SK-N-SH (cell line): ENCODE data around the gene CFAP68. TPM values are rescaled to one million over a fixed set of nuclear protein-coding genes. Genes with fewer than 3 reads are reported as not detected.
"Not testable (repeated sequence)": the region's sequence is repeated elsewhere in the genome, so short reads cannot be mapped to it uniquely, and the experiment has no call there.

Source experiments
- CTCF ChIA-PET: fragments of 300-600, 350-600 bp; formaldehyde crosslinking; extraction: SDS; loops from one replicate; lab custom pipeline; 2021; lab: Yijun Ruan, JAX
- POLR2A ChIA-PET: fragments of 350-600 bp; sonication (Branson Sonifier 250); formaldehyde crosslinking; extraction: SDS; loops from one replicate; lab custom pipeline; 2020; ENCODE audit warnings: antibody characterized with exemption, inconsistent platforms; lab: Yijun Ruan, JAX
- DNase-seq: peaks from one replicate; pipeline ENCODE4 v3.0.0; 2012
- H2AFZ ChIP-seq: fragments of 200-600 bp; sonication (generic); 2 replicates; pipeline ENCODE4 v1.8.1; 2016; ENCODE audit warnings: antibody characterized with exemption, mild to moderate bottlenecking, low read depth
- H3F3A ChIP-seq: fragments of 200-600 bp; sonication (generic); replicated peaks from 2 replicates; pipeline ENCODE3; 2016; ENCODE audit warnings: antibody characterized with exemption, mild to moderate bottlenecking; ENCODE audit not compliant: insufficient read depth
- H3K27ac ChIP-seq, 2 experiments: fragments of 200-500 bp in 1 of 2; fragments of 200-600 bp in 1 of 2; sonication (Bioruptor generic) in 1 of 2; sonication (generic), shearing (Covaris generic) in 1 of 2; 2 replicates each; pipeline versions ENCODE4 v1.5.1 to v1.6.1; 2014 to 2016; ENCODE audit warnings: low read depth in 2 of 2, inconsistent platforms in 1 of 2, low read length in 1 of 2, mild to moderate bottlenecking in 1 of 2, mixed read lengths in 1 of 2
- H3K27me3 ChIP-seq: fragments of 200-600 bp; sonication (generic), shearing (Covaris generic); 2 replicates; pipeline ENCODE4 v1.6.1; 2016; ENCODE audit warnings: mixed run types; ENCODE audit not compliant: insufficient read depth
- H3K36me3 ChIP-seq, 2 experiments: fragments of 200-500 bp in 1 of 2; fragments of 200-600 bp in 1 of 2; sonication (Bioruptor generic) in 1 of 2; sonication (generic) in 1 of 2; replicated peaks in 1 of 2; 2 replicates each; pipeline versions ENCODE3 to v1.5.1; 2014 to 2016; ENCODE audit warnings: low read length in 1 of 2, mild to moderate bottlenecking in 1 of 2; ENCODE audit not compliant: insufficient read depth in 2 of 2, control insufficient read depth in 1 of 2
- H3K4me1 ChIP-seq, 2 experiments: fragments of 200-500 bp in 1 of 2; fragments of 200-600 bp in 1 of 2; sonication (Bioruptor generic) in 1 of 2; sonication (generic), shearing (Covaris generic) in 1 of 2; 2 replicates each; pipeline versions ENCODE4 v1.5.1 to v1.6.1; 2014 to 2016; ENCODE audit warnings: low read depth in 1 of 2, low read length in 1 of 2, mixed run types in 1 of 2; ENCODE audit not compliant: insufficient read depth in 2 of 2, control insufficient read depth in 1 of 2
- H3K4me2 ChIP-seq: fragments of 200-600 bp; sonication (generic), shearing (Covaris generic); 2 replicates; pipeline ENCODE4 v1.6.1; 2017; ENCODE audit warnings: mixed run types
- H3K4me3 ChIP-seq, 2 experiments: fragments of 200-500 bp in 1 of 2; fragments of 200-600 bp in 1 of 2; sonication (Bioruptor generic) in 1 of 2; sonication (generic), shearing (Covaris generic) in 1 of 2; 2 replicates each; pipeline versions ENCODE4 v1.5.1 to v1.8.1; 2014 to 2016; ENCODE audit warnings: low read depth in 2 of 2, inconsistent platforms in 1 of 2, low read length in 1 of 2, mild to moderate bottlenecking in 1 of 2, mixed read lengths in 1 of 2, moderate library complexity in 1 of 2
- H3K79me2 ChIP-seq: fragments of 200-600 bp; sonication (generic); 2 replicates; pipeline ENCODE4 v1.8.1; 2017; ENCODE audit warnings: mild to moderate bottlenecking; ENCODE audit not compliant: insufficient read depth
- H3K9ac ChIP-seq: fragments of 200-600 bp; sonication (generic); 2 replicates; pipeline ENCODE4 v1.6.1; 2017; ENCODE audit warnings: mixed run types
- H3K9me2 ChIP-seq: fragments of 200-600 bp; sonication (generic); 2 replicates; pipeline ENCODE4 v1.6.1; 2017; ENCODE audit warnings: mixed run types
- H3K9me3 ChIP-seq: fragments of 200-600 bp; sonication (generic); 2 replicates; pipeline ENCODE4 v1.6.1; 2017; ENCODE audit warnings: mixed run types, mild to moderate bottlenecking, moderate library complexity
- H4K20me1 ChIP-seq: fragments of 200-600 bp; sonication (generic); 2 replicates; pipeline ENCODE4 v1.6.1; 2017; ENCODE audit warnings: mild to moderate bottlenecking, mixed run types; ENCODE audit not compliant: insufficient read depth
- ELF1 ChIP-seq: IDR thresholded peaks from 2 replicates; pipeline ENCODE4 v1.4.0; 2012
- EP300 ChIP-seq, 2 experiments: IDR thresholded peaks; 2 replicates each; pipeline versions ENCODE4 v1.4.0 to v1.6.1; 2012; ENCODE audit warnings: borderline replicate concordance in 1 of 2, low read depth in 1 of 2, low read length in 1 of 2
- FOSL2 ChIP-seq: IDR thresholded peaks from 2 replicates; pipeline ENCODE4 v1.4.0; 2012; ENCODE audit warnings: low read depth, mild to moderate bottlenecking, moderate library complexity, borderline replicate concordance
- SIN3A ChIP-seq: IDR thresholded peaks from 2 replicates; pipeline ENCODE4 v1.6.1; 2012; ENCODE audit warnings: low read depth, mild to moderate bottlenecking, low read length, moderate library complexity, borderline replicate concordance
- SMC3 ChIP-seq: IDR thresholded peaks from 2 replicates; pipeline ENCODE4 v1.6.1; 2012; ENCODE audit warnings: low read depth, low read length, improper control_type of control experiment
- TEAD4 ChIP-seq: IDR thresholded peaks from 2 replicates; pipeline ENCODE4 v1.4.0; 2012; ENCODE audit warnings: mild to moderate bottlenecking, borderline replicate concordance; ENCODE audit not compliant: insufficient read depth
- WGBS: methylation state at CpG from one replicate; pipeline ENCODE4 v1.1.6; 2017; ENCODE audit warnings: low lambda C conversion rate; 5-methylcytosine and 5-hydroxymethylcytosine counted together
- polyA plus RNA-seq, 3 experiments: library from polyadenylated mRNA; depleted of rRNA; stranded (reverse); fragments of >200 nt; gene quantifications; 2 replicates each; pipeline ENCODE4 v1.2.3, GENCODE V29; 2012
- TF ChIP-seq, protein P1 (sequence below): IDR thresholded peaks from 2 replicates; pipeline ENCODE4 v1.4.0; 2012; ENCODE audit warnings: low read depth, borderline replicate concordance

The CFAP68 gene
- polyA plus RNA-seq, 1 of the 3 experiments (the other 2 are of a cell fraction) = 61.2 TPM

DNA sequence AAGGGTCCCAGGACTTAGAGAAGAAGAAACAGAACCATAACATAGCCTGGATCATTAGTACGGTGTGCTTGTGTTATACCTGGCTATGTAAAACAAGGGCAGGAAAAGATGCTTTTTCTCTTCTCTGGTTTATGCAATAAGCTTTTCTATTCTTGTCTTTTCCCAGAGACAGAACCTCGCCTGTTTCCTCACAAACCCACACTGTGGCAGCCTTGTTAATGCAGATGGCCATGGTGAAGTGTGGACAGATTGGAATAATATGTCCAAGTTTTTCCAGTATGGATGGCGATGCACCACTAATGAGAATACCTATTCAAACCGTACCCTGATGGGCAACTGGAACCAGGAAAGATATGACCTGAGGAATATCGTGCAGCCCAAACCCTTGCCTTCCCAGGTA is 2.9 kb downstream of the CFAP68 start:
- H3K9me2 ChIP-seq = no peaks in the 10 kb centered on the region
- ChIA-PET CTCF (no interaction called here), POLR2A (no interaction called here)
- H3K4me3 ChIP-seq = no peak overlapping the region
- no peaks in the 10 kb centered on the region for H4K20me1 ChIP-seq
- H3K4me1 ChIP-seq = peaks cover 0 to 8% of the 10 kb centered on the region in 2 experiments; a peak in 2 of 4 replicates
- H2AFZ ChIP-seq = no peak overlapping the region
- H3K9ac ChIP-seq = no peak overlapping the region
- H3K27me3 ChIP-seq = no peaks in the 10 kb centered on the region
- H3F3A ChIP-seq = peaks cover 4% of the 10 kb centered on the region
- peaks cover 0 to 3% of the 10 kb centered on the region in 2 experiments for H3K36me3 ChIP-seq
- H3K4me2 ChIP-seq = no peak overlapping the region
- no peak for DNase-seq
- H3K27ac ChIP-seq = no peak overlapping the region
- H3K79me2 ChIP-seq = no peaks in the 10 kb centered on the region
- TF ChIP-seq, protein P1, sequence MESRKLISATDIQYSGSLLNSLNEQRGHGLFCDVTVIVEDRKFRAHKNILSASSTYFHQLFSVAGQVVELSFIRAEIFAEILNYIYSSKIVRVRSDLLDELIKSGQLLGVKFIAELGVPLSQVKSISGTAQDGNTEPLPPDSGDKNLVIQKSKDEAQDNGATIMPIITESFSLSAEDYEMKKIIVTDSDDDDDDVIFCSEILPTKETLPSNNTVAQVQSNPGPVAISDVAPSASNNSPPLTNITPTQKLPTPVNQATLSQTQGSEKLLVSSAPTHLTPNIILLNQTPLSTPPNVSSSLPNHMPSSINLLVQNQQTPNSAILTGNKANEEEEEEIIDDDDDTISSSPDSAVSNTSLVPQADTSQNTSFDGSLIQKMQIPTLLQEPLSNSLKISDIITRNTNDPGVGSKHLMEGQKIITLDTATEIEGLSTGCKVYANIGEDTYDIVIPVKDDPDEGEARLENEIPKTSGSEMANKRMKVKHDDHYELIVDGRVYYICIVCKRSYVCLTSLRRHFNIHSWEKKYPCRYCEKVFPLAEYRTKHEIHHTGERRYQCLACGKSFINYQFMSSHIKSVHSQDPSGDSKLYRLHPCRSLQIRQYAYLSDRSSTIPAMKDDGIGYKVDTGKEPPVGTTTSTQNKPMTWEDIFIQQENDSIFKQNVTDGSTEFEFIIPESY = no peak
- no peak for TF ChIP-seq SIN3A
- TF ChIP-seq, all 33 proteins: peak for 0
- no peaks in the 10 kb centered on the region for H3K9me3 ChIP-seq
- WGBS = 88% methylated on average over 5 of the region's 5 CpGs

DNA sequence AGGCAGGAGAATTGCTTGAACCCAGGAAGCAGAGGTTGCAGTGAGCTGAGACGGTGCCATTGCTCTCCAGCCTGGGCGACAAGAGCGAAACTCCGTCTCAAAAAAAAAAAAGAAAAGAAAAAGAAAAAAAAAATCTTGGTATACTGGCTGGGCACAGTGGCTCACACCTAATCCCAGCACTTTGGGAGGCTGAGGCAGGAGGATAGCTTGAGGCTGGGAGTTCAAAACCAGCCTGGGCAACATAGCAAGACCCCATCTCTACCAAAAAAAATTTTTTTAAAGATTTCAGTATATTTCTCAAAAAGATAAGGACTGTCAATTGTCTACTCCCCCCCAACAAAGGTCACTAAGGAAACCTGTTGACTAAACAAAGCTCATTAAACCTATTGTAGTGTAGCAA is 5.7 kb downstream of the CFAP68 start:
- WGBS = 96% methylated on average over 4 of the region's 4 CpGs
- not testable (repeated sequence) for H4K20me1 ChIP-seq

DNA sequence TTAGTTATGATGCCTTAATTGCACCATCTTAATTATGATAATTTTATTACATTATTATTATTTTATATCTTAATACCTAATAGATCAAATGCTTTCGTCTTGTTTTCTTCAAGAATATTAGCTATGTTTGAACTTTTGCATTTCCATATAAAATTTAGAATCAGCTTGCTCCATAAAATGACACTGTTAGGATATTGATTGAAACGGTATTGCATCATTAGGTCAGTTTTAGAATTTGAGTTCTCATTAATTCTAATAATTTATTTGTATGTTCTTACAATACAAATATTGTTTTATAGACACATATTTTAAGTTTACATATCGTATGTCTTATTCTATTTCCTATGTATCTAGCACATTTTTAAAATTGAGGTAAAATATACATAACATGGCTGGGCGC is 6.7 kb downstream of the CFAP68 start:
- no peaks in the 10 kb centered on the region for H3K9me3 ChIP-seq
- H3K4me1 ChIP-seq = no peaks in the 10 kb centered on the region
- no peaks in the 10 kb centered on the region for H3K9me2 ChIP-seq
- no peak overlapping the region for H3K9ac ChIP-seq
- H3K79me2 ChIP-seq = no peaks in the 10 kb centered on the region
- DNase-seq = no peak
- ChIA-PET CTCF (interaction anchor here (0.6 to 1.6 kb wide), 5 partner anchors 8 to 111 kb away, joined by 3 to 6 read pairs (median 4); partner anchors contain the start of gene ALG9), POLR2A (no interaction called here)
- H3K27me3 ChIP-seq = no peaks in the 10 kb centered on the region
- H3K36me3 ChIP-seq = peaks cover 0 to 3% of the 10 kb centered on the region in 2 experiments
- H3K27ac ChIP-seq = no peak overlapping the region
- H4K20me1 ChIP-seq = no peaks in the 10 kb centered on the region
- 88% methylated on average over 4 of the region's 4 CpGs for WGBS
- H3K4me2 ChIP-seq = no peak overlapping the region
- H3K4me3 ChIP-seq = no peak overlapping the region
- TF ChIP-seq FOSL2 (no peak), ELF1 (no peak), TEAD4 (no peak), SMC3 (no peak), EP300 (IDR thresholded peaks at IDR 0.05; ENCODE audit: borderline replicate concordance in 1 of 2, low read depth in 1 of 2, low read length in 1 of 2) (no peak)
- TF ChIP-seq, protein P1 = no peak
- H2AFZ ChIP-seq = no peak overlapping the region
- H3F3A ChIP-seq = no peaks in the 10 kb centered on the region

More for the DNA sequence above, 5.7 kb downstream of the CFAP68 start:
- H3K79me2 ChIP-seq, H3K36me3 ChIP-seq, H3K9me2 ChIP-seq, H2AFZ ChIP-seq, H3F3A ChIP-seq, H3K27me3 ChIP-seq, H3K4me3 ChIP-seq, DNase-seq, H3K27ac ChIP-seq, H3K9ac ChIP-seq, H3K4me2 ChIP-seq, H3K9me3 ChIP-seq, POLR2A ChIA-PET, H3K4me1 ChIP-seq: not testable (repeated sequence)
- CTCF ChIA-PET = interaction anchor here (1.2 kb wide), 1 partner anchor 14 kb away, joined by 4 read pairs; the partner anchor contains the start of gene ALG9
